NCI-H1436 (cell line): ENCODE measurements around the gene MPP7.

Experiments used
- DNase-seq: peaks from one replicate; lab custom pipeline; 2025; lab: John Stamatoyannopoulos, UW

Gene MPP7

GRCh38 chr10:28269842-28270456 lies 32.9 kb downstream of the MPP7 start:
- no peak for DNase-seq

- DNase-seq: no peak
These were observed 36.2 kb downstream of the MPP7 start for GRCh38 chr10:28266449-28267224.

- DNase-seq: no peak
These were observed 39.6 kb downstream of the MPP7 start for GRCh38 chr10:28263136-28263857.

- no peak for DNase-seq
These were observed 46.1 kb downstream of the MPP7 start for GRCh38 chr10:28256776-28257175.

GRCh38 chr10:28254290-28254985 lies 48.4 kb downstream of the MPP7 start:
- DNase-seq: no peak

GRCh38 chr10:28253169-28253785 lies 49.6 kb downstream of the MPP7 start:
- no peak for DNase-seq
